Occipital lobe (tissue), 2 donors: ENCODE results near the gene UBE2D2. TPM values are rescaled to one million over a fixed set of nuclear protein-coding genes. Genes with fewer than 3 reads are reported as not detected.
"Not testable (repeated sequence)": the region's sequence is repeated elsewhere in the genome, so short reads cannot be mapped to it uniquely, and the experiment has no call there.

ENCODE experiments used
- DNase-seq: peaks from one replicate; lab custom pipeline; 2025; lab: John Stamatoyannopoulos, UW
- total RNA-seq: library from RNA; depleted of rRNA; stranded (reverse); fragments of >200 nt; gene quantifications from one replicate; pipeline ENCODE4 v1.2.3, GENCODE V29; 2014

The UBE2D2 gene
- total RNA-seq, 1 donor from 2014 or later, result 124 TPM

GRCh38 chr5:139549162-139549894, 11.8 kb upstream of the UBE2D2 start:
- no peak for DNase-seq

GRCh38 chr5:139550051-139550872, 10.9 kb upstream of the UBE2D2 start:
- DNase-seq, result not testable (repeated sequence)

GRCh38 chr5:139551191-139551889, 9.8 kb upstream of the UBE2D2 start:
- DNase-seq, result no peak

DNA sequence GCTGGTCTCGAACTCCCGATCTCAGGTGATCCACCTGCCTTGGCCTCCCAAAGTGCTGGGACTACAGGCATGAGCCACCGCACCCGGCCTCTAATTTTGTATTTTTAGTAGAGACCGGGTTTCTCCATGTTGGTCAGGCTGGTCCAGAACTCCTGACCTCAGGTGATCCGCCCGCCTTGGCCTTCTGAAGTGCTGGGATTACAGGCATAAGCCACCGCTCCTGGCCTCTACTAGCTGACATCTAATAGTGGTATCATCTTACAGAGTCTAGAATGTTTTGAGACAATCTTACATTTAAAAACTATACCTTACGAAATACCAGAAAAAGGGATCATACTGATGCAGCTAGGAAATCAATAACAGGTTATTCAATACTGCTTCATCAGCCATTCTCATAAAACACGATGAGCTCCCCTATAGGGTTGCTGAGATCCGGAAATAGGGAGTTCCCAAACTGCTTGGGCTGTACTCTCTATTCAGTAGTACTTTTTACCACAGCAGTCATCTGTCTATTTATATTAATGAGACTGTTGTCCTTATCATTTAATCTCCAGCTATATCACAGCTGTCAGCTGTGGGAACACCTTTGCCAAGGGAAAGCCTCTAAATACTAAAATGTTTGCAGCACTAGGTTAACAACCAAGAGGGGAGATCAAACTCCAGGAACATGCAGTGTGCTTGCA, 8.1 kb upstream of the UBE2D2 start:
- no peak for DNase-seq

DNA sequence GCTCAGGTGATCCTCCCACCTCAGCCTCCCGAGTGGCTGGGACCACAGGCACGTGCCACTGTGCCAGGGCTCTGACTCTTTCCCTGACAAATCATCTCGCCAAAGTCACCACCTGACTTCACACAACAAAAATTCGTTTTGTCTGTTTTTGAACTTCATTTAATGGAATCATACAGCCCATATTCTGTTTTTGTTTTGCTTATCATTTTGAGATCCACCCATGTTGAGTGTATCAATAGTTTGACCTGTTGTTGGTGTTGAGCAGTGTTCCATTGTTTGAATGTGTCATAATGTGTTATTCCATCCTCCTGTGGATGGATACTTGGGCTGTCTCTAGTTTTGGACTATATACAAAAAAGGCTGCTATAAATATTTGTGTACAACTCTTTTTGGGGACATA, 6.9 kb upstream of the UBE2D2 start:
- no peak for DNase-seq

DNA sequence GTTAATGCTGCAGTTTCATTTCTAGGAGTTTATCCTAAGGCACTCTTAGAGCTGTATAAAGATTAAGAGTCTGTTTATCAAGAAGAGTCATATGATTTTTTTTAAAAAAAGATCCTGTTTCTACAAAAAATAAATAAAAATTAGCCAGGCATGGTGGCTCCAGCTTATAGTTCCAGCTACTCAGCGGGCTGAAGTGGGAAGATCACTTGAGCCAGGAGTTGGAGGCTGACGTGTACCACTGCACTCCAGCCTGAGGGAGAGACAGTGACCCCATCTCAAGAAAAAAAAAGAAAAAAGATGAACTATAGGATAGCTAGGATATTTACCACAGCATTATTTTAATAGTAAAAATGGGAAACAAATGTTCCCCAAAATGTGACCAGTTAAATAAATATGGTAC, 3.3 kb upstream of the UBE2D2 start:
- no peak for DNase-seq

DNA sequence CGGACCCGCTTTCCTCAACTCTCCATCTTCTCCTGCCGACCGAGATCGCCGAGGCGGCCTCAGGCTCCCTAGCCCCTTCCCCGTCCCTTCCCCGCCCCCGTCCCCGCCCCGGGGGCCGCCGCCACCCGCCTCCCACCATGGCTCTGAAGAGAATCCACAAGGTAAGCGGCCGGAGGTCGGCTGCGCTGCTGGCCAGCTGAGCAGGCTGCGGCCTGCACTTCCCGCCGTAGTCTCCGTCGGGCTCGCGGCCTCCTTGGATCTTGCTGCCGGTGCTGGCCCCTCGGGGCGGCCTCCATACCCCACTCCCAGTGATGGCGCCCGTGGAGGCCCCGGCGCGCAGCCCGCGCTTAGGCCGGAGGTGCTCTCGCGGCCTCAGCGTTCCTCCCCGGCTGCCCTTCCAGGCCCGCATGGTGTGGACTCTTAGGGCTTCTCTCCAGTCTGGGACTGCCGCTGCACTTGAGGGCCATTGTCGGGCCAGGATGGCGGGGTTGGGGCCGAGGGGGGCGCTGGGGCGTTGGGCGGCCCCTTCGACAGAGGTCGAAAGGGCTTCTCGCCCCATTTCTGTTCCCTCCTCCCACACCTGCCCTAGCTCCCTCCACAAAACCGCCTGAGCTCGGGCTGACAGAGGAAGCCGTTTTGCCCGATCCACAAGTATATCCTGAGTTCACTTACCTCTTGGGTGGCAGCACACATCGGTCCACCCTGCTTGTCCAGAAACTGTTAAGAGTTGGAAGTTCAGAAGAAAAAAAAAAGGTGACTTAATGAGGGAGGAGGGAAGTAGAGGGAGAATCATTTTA, 714 bp downstream of the UBE2D2 start:
- peak; percentile 63 for DNase-seq

- DNase-seq, result no peak
Observed at GRCh38 chr5:139562847-139563246, 1.7 kb downstream of the UBE2D2 start.

GRCh38 chr5:139565411-139566305, 4.5 kb downstream of the UBE2D2 start:
- DNase-seq, result no peak

DNA sequence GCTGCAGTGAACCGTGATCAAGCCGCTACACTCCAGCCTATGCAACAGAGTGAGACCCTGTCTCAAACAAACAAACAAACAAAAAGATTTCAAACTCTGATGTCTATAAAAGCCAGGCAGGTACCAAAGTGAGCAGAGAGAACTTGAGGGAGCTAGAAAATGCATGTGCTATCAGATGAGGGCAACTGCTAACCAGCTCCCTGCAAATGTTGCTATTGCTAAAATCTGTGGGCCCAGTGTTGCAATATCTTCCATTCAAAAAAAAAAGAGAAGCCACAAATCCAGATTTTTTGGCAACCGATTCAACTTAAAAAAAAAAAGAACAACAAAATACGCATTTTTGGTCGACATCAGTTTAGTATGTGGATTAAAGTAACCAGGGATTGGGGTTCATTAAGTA, 5.5 kb downstream of the UBE2D2 start:
- DNase-seq, result no peak

DNA sequence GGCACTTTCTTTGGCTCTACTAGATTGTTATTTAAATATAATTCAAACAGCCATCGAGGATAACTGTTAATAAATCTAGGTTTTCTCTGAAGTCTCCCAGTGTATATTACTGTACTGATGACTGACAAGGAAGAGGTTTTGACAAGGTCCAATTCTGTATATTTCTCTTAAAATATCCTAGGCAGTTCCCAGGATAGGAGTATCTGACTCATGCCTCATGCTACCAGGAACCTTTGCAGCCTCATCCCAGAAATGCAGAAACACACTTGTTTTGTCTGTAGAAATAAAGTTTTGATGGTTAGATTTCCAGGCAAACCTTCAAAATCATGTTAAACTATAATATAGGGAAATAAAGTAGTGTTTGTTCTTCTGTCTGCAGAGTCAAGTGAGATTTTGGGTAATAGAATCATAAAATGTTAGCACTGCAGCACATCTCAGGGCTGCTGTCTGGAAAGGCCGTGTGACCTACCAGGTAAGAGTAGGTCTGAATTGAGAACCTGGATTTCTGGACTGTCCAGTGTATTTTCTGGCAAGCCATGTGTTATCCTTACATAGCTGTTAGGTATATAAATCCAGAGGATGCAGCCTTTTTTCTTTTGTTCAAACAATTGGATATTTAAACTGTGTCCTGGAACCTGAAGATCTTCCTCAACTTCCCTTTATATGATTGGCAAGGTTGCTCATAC, 8.3 kb downstream of the UBE2D2 start:
- DNase-seq, result no peak

GRCh38 chr5:139571543-139571942, 10.4 kb downstream of the UBE2D2 start:
- DNase-seq, result no peak

DNA sequence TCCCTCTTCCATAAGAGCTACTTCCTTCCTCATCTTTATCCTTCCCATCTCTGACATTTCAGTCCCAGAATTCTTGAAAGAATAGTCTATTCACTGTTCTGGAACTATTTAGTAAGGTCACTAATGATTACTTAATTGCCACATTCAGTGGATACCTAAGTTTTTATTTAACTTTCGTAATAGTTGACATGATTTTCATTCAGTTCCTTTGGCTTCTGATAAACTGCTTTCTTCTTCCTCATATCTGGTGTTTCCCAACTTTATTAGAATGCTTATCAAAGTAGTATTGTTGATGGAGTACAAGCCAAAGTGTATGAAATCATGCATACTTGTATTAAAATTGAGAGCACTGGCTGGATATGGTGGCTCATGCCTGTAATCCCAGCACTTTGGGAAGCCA, 10.8 kb downstream of the UBE2D2 start:
- DNase-seq, result no peak

GRCh38 chr5:139574641-139575312, 13.6 kb downstream of the UBE2D2 start:
- DNase-seq, result no peak

- DNase-seq, result no peak
Observed at GRCh38 chr5:139575313-139575646, 14.1 kb downstream of the UBE2D2 start.

- DNase-seq, result no peak
Observed at GRCh38 chr5:139575751-139576150, 14.6 kb downstream of the UBE2D2 start.

DNA sequence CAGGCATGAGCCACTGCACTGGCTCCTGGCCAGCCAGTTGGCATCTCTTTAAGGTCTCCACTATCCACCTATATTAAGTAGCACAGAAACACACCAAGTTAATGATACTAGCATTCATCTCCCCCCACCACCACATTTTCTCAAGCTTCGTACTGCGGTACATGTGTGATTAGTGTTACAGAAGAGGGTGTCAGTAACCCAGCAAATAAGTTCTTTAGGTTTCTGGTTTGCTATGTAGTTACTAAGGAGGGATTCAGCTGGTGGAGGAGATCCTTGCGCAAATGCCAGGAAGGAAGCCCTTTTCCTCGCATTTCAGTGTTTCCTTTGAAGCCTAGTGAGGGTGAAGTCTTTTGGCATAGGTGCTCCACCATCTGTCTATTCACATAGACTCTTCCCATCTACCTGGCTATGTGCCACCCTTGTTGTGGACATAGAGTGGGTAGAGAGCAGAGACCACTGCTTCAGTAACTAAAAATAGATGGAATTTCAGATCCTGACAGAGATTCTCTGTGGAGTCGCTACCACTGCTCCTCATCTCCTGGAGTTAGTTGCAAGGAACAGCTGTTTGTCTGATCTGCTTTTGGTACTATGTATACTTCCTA, 16.7 kb downstream of the UBE2D2 start:
- no peak for DNase-seq

DNA sequence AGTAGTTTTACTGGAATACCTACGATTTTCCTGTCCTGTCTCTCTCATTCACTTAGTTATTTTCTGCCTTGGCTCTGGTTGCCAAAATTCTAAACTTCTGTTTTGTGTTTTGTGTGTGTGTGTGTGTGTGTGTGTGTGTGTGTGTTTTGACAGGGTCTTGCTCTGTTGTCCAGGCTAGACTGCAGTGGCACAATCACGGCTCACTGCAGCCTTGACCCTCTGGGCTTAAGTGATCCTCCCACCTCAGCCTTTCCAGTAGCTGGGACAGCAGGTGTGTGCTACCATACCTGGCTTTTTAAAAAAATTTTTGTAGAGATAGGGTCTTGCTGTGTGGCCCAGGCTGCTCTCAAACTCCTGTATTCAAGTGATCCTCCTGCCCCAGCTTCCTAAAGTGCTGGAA, 17.2 kb downstream of the UBE2D2 start:
- DNase-seq, result no peak
